Measurements from ENCODE around the gene BOLA1.
"Not testable (repeated sequence)": the region's sequence is repeated elsewhere in the genome, so short reads cannot be mapped to it uniquely, and the experiment has no call there.

The BOLA1 gene

GRCh38 chr1:149852263-149852662 lies 47.1 kb upstream of the BOLA1 start:
- not testable (repeated sequence) for H4K12ac ChIP-seq (ENCODE audit: low read depth, low read length); H3K36me3 ChIP-seq (ENCODE audit: control insufficient read depth in 1 of 2, insufficient read depth in 2 of 2, low read length in 2 of 2); H2BK5ac ChIP-seq (ENCODE audit: low read depth, low read length, poor library complexity)

GRCh38 chr1:149860271-149860670 lies 39.1 kb upstream of the BOLA1 start:
- not testable (repeated sequence) for H4K91ac ChIP-seq (ENCODE audit: low read depth, low read length); H3K27me3 ChIP-seq (ENCODE audit: insufficient read depth, low read length); H2BK12ac ChIP-seq (ENCODE audit: low read length); H3K79me2 ChIP-seq (ENCODE audit: control insufficient read depth, insufficient read depth, low read length, poor library complexity); H3K14ac ChIP-seq (ENCODE audit: low read length); H3K18ac ChIP-seq (ENCODE audit: low read length); H3K4ac ChIP-seq (ENCODE audit: low read depth, low read length); H3K4me3 ChIP-seq (ENCODE audit: low read depth, low read length); H3K4me2 ChIP-seq (ENCODE audit: low read length); H2BK5ac ChIP-seq (ENCODE audit: low read depth, low read length, poor library complexity); H3K9ac ChIP-seq (ENCODE audit: low read length); H3K4me1 ChIP-seq (ENCODE audit: control insufficient read depth in 1 of 2, insufficient read depth in 2 of 2, low read length in 2 of 2); DNase-seq; H2AFZ ChIP-seq (ENCODE audit: insufficient read depth, low read length, poor library complexity); H3K79me1 ChIP-seq (ENCODE audit: low read length); H2AK5ac ChIP-seq (ENCODE audit: low read length); H3K9me3 ChIP-seq (ENCODE audit: insufficient read depth, low read depth, low read length); H4K12ac ChIP-seq (ENCODE audit: low read depth, low read length); H3K36me3 ChIP-seq (ENCODE audit: control insufficient read depth in 1 of 2, insufficient read depth in 2 of 2, low read length in 2 of 2); H2BK120ac ChIP-seq (ENCODE audit: insufficient read depth, low read length, poor library complexity); H3K23ac ChIP-seq (ENCODE audit: low read length); H4K8ac ChIP-seq (ENCODE audit: low read depth, low read length); H3K27ac ChIP-seq (ENCODE audit: low read depth, low read length)
- WGBS (ENCODE audit: extremely low coverage, insufficient coverage, insufficient read length): no CpG with 5 or more reads among the region's 15 CpGs

More at GRCh38 chr1:149852263-149852662, 47.1 kb upstream of the BOLA1 start:
- not testable (repeated sequence) for H3K14ac ChIP-seq (ENCODE audit: low read length); H3K79me2 ChIP-seq (ENCODE audit: control insufficient read depth, insufficient read depth, low read length, poor library complexity); H3K9me3 ChIP-seq (ENCODE audit: insufficient read depth, low read depth, low read length); H4K8ac ChIP-seq (ENCODE audit: low read depth, low read length); DNase-seq; H3K4me3 ChIP-seq (ENCODE audit: low read depth, low read length); H3K27ac ChIP-seq (ENCODE audit: low read depth, low read length); H3K18ac ChIP-seq (ENCODE audit: low read length); H3K9ac ChIP-seq (ENCODE audit: low read length); H2AFZ ChIP-seq (ENCODE audit: insufficient read depth, low read length, poor library complexity); H3K23ac ChIP-seq (ENCODE audit: low read length); H2BK12ac ChIP-seq (ENCODE audit: low read length); H4K91ac ChIP-seq (ENCODE audit: low read depth, low read length); H3K4me1 ChIP-seq (ENCODE audit: control insufficient read depth in 1 of 2, insufficient read depth in 2 of 2, low read length in 2 of 2); H2BK120ac ChIP-seq (ENCODE audit: insufficient read depth, low read length, poor library complexity); H3K4ac ChIP-seq (ENCODE audit: low read depth, low read length); H3K27me3 ChIP-seq (ENCODE audit: insufficient read depth, low read length); H3K4me2 ChIP-seq (ENCODE audit: low read length); H3K79me1 ChIP-seq (ENCODE audit: low read length); H2AK5ac ChIP-seq (ENCODE audit: low read length)
- no CpG with 5 or more reads among the region's 26 CpGs for WGBS (ENCODE audit: extremely low coverage, insufficient coverage, insufficient read length)

GRCh38 chr1:149860684-149861496 lies 38.5 kb upstream of the BOLA1 start:
- H3K36me3 ChIP-seq (ENCODE audit: control insufficient read depth in 1 of 2, insufficient read depth in 2 of 2, low read length in 2 of 2); H4K12ac ChIP-seq (ENCODE audit: low read depth, low read length); H2BK5ac ChIP-seq (ENCODE audit: low read depth, low read length, poor library complexity); H3K27ac ChIP-seq (ENCODE audit: low read depth, low read length); H3K27me3 ChIP-seq (ENCODE audit: insufficient read depth, low read length); H3K4ac ChIP-seq (ENCODE audit: low read depth, low read length); H3K23ac ChIP-seq (ENCODE audit: low read length); H3K18ac ChIP-seq (ENCODE audit: low read length); H3K79me2 ChIP-seq (ENCODE audit: control insufficient read depth, insufficient read depth, low read length, poor library complexity); H3K9me3 ChIP-seq (ENCODE audit: insufficient read depth, low read depth, low read length); H2AFZ ChIP-seq (ENCODE audit: insufficient read depth, low read length, poor library complexity); H3K4me1 ChIP-seq (ENCODE audit: control insufficient read depth in 1 of 2, insufficient read depth in 2 of 2, low read length in 2 of 2); DNase-seq; H3K9ac ChIP-seq (ENCODE audit: low read length); H3K4me3 ChIP-seq (ENCODE audit: low read depth, low read length); H2BK12ac ChIP-seq (ENCODE audit: low read length); H3K14ac ChIP-seq (ENCODE audit: low read length); H3K4me2 ChIP-seq (ENCODE audit: low read length); H2BK120ac ChIP-seq (ENCODE audit: insufficient read depth, low read length, poor library complexity); H2AK5ac ChIP-seq (ENCODE audit: low read length); H4K91ac ChIP-seq (ENCODE audit: low read depth, low read length); H3K79me1 ChIP-seq (ENCODE audit: low read length); H4K8ac ChIP-seq (ENCODE audit: low read depth, low read length): not testable (repeated sequence)
- WGBS (ENCODE audit: extremely low coverage, insufficient coverage, insufficient read length): no CpG with 5 or more reads among the region's 55 CpGs

GRCh38 chr1:149861497-149862054 lies 37.8 kb upstream of the BOLA1 start:
- not testable (repeated sequence) for H3K27me3 ChIP-seq (ENCODE audit: insufficient read depth, low read length); H2BK5ac ChIP-seq (ENCODE audit: low read depth, low read length, poor library complexity); H4K12ac ChIP-seq (ENCODE audit: low read depth, low read length); H3K9ac ChIP-seq (ENCODE audit: low read length); H4K91ac ChIP-seq (ENCODE audit: low read depth, low read length); H2AK5ac ChIP-seq (ENCODE audit: low read length); H3K4ac ChIP-seq (ENCODE audit: low read depth, low read length); H3K14ac ChIP-seq (ENCODE audit: low read length); H3K18ac ChIP-seq (ENCODE audit: low read length); H2AFZ ChIP-seq (ENCODE audit: insufficient read depth, low read length, poor library complexity); DNase-seq; H3K27ac ChIP-seq (ENCODE audit: low read depth, low read length); H3K23ac ChIP-seq (ENCODE audit: low read length); H3K9me3 ChIP-seq (ENCODE audit: insufficient read depth, low read depth, low read length); H3K4me2 ChIP-seq (ENCODE audit: low read length); H3K4me1 ChIP-seq (ENCODE audit: control insufficient read depth in 1 of 2, insufficient read depth in 2 of 2, low read length in 2 of 2); H2BK120ac ChIP-seq (ENCODE audit: insufficient read depth, low read length, poor library complexity); H2BK12ac ChIP-seq (ENCODE audit: low read length); H3K4me3 ChIP-seq (ENCODE audit: low read depth, low read length); H4K8ac ChIP-seq (ENCODE audit: low read depth, low read length); H3K79me2 ChIP-seq (ENCODE audit: control insufficient read depth, insufficient read depth, low read length, poor library complexity); H3K36me3 ChIP-seq (ENCODE audit: control insufficient read depth in 1 of 2, insufficient read depth in 2 of 2, low read length in 2 of 2); H3K79me1 ChIP-seq (ENCODE audit: low read length)
- no CpG with 5 or more reads among the region's 32 CpGs for WGBS (ENCODE audit: extremely low coverage, insufficient coverage, insufficient read length)

Measured in trophoblast cell (in vitro differentiated cells and primary cell).